GM21390 (cell line): ENCODE results near the gene DNLZ.

Experiments used
- ATAC-seq: cut with Tn5 transposase; IDR thresholded peaks from one replicate; pipeline ENCODE4 v1.9.1; 2021; ENCODE audit not compliant: unreplicated experiment

Gene DNLZ

DNA sequence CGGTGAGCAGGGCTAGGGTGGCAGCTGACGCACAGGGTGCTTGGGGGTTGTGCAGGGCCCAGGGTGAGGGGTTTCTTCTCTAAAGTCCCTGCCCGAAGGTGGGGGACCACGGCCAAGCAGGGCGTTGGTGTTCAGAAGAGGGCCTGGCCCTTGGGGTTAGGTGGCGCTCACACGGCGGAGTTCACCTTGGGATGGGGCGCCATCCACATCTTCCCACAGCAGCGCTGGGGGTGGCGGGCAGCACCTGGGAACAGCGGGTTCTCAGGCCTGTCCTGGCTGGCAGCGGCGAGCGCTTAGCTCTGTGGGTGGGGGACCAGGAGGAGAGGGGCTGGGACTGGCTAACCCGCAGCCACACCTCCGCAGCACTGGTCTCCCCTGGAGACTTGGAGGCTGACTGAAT lies 30.1 kb downstream of the DNLZ start:
- ATAC-seq: no peak

- no peak for ATAC-seq
Measured at GRCh38 chr9:136333045-136333444, 30.5 kb downstream of the DNLZ start.

- no peak for ATAC-seq
Measured at GRCh38 chr9:136332482-136332983, 31.0 kb downstream of the DNLZ start.

DNA sequence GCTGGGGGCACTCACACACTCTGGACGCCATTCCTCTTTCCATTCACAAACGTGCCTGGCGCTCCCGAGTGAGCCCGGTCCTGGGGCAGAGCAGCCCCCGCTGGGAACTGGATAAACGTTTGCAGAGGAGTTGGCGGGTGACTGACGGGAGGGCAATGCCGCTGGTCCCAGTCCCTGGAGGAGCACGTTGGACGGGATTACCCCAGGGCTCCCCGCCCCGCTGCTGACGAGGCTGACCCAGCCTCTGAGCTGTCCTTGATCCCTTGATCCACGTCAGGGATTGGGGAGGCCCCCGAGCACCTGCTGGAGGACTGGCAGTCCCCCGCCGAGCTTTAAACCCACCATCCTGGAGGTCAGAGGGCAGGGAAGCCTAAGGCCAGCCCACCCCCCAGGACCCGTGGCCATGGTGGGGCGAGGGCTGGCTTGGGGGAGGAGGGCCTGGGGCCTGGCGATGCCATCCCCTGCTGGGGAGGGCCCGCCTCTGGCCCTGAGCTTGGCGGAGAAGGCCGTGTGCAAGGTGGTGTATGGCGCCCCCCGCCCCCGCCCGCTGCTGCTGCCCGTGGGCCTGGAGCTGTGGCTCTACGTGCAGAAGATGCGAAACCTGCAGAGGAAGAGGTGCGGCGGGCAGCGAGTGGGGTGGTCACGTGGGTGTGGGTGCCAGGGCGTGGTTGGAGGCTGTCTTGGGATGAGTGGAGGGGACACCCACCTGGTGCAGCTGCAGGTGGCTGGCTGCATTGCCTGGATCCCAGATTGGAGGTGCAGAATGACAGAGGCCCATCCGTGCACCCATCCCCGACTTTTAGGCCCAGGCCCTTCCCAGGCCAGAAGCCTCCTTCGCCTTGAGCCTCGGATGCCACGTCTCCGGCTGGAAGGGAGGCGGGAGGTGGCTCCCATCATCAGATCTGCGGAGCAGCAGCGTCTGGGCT lies 31.7 kb downstream of the DNLZ start:
- ATAC-seq: no peak

DNA sequence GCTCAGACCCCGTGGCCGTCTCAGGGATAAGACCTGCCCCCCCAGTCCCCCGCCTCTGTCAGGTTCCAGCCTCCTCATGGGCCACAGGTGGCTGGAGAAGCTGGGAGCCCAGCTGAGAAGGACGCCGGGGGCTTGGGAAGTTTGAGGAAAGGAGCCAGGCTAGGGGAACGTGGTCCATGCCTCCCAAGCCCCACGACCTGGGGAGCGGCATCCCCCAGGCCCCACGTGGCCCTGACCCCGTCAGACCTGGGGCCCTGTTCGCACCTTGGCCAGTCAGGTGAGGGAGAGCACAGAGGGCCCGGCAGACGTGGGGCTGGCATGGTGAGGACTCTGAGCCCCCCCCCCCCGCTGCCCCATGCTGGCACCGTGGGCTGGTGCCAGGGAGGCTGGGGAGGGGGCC lies 32.5 kb downstream of the DNLZ start:
- ATAC-seq: no peak

GRCh38 chr9:136330406-136330990 lies 33.0 kb downstream of the DNLZ start:
- ATAC-seq: no peak

- no peak for ATAC-seq
Measured at GRCh38 chr9:136329636-136330405, 33.7 kb downstream of the DNLZ start.

DNA sequence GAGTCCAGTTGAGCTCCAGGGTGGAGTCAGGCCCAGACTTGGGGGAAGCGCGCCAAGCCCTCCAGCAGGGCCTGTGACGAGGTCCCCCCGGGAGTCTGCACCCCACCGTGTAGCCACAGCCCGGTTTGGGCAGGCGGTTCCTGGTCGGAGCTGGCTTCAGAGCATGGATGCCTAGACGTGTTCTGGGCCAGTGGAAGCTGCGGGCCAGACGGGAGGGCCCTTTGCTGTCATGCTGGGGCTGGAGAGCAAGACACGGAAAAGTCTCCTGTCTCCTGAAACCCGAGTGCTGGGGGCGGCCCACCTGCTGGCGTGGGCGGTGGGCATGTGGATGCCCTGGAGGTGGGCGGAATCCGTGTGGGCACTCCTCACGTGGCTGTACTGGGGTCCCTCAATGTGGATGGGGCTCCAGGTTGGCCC lies 34.3 kb downstream of the DNLZ start:
- no peak for ATAC-seq

DNA sequence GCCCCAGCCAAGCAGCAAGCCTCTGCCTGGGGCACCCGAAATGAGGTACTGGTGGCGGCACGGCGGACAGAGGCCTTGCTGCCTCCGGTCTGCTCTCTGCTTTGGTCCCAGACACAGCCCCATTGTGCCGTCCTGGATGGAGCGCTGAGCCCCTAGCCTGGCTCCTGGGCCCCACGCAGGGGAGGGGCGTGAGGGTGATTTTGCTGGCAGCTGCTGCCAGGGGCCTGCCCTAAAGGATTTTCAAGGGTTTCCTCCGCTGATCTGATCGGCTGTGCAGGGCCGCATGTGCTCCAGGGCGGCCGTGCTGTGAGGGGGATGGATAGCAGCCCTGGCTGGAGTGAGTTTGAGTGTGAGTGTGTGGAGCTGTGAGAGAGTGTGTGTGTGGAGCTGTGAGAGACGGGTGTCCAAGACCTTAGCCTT lies 34.9 kb downstream of the DNLZ start:
- ATAC-seq: no peak

DNA sequence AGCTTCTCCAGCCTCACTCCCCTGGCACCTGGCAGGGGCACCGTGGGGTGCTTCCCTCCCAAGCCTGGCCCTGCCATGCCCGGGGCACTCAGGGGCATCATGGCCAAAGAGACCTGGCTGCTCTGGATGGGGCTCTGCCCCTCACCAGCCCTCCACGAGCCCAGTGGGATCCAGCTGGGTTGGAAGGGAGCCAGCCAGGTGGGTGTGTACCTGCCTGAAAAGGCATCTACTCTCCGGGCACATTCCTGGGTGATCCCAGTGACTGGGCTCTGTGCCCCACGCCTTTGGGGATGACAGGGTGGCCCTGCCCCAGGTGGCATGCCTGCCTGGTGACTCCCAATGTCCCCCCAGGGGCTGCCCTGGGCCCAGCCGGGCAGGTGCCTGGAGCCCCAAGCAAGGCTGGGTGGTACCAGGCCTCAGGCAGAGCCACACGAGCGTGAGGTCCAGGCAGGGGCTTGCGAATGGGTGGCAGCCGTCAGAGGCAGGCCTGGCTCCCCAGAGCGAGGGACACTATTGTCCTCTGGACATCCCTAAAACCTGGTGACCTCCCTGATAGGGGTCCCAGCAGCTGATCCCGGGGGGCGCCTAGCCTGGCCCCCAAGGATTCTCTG lies 35.4 kb downstream of the DNLZ start:
- no peak for ATAC-seq

- ATAC-seq: no peak
Measured at GRCh38 chr9:136327304-136327974, 36.1 kb downstream of the DNLZ start, which contains the start of gene GPSM1. Gene GPSM1 (plus strand): TSS chr9:136327539. CDS start chr9:136327696, 157 bp downstream.

- ATAC-seq: no peak
Measured at GRCh38 chr9:136326761-136327303, 36.7 kb downstream of the DNLZ start.

DNA sequence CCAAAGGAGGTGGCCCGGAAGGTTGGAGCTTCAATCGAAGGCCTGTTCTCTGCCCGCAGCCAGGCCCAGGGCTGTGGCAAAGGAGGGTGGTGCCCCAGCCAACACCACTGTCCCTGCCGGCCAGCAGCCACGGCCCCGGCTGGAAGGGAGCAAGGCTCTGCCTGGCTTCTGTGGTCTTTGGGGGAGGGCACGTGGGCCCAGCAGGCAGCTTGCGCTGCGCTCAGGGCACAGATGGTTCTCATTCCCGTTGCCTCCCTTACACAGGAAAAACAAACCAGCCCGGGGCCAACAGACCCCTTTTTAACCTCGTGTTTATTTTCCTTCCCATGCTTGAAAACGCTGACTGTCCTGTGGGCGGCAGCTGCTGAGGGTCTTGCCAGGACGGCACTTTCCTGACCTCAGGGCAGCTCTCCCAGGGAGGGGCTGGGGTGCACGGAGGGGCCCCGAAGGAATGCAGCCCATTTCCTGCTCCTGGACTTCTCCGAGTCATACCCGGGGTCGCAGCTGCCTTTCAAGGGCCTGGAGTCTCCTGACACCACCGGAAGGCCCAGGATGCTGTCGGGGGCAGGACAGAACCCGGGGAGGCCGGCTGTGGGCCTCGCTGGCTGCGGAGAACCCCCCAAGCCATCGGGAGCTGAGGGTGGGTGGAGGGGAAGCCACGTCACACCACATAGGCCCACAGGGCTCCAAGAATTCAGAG lies 37.3 kb downstream of the DNLZ start:
- no peak for ATAC-seq

DNA sequence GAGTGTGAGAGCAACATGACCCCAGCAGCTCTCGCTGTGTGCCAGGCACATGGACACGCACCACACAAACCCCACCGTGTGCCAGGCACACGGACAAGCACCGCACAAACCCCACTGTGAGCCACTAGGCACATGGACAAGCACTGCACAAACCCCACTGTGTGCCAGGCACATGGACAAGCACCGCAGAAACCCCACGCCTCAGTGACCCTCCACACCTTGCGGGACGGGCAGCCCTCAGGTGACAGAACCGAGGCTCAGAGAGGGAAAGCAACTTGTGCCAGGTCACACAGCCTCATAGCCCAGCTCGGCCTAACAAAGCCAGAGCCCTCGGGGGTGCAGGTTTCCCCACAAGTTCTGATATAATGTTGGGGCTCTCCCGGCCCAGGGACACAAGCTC lies 38.2 kb downstream of the DNLZ start:
- no peak for ATAC-seq

DNA sequence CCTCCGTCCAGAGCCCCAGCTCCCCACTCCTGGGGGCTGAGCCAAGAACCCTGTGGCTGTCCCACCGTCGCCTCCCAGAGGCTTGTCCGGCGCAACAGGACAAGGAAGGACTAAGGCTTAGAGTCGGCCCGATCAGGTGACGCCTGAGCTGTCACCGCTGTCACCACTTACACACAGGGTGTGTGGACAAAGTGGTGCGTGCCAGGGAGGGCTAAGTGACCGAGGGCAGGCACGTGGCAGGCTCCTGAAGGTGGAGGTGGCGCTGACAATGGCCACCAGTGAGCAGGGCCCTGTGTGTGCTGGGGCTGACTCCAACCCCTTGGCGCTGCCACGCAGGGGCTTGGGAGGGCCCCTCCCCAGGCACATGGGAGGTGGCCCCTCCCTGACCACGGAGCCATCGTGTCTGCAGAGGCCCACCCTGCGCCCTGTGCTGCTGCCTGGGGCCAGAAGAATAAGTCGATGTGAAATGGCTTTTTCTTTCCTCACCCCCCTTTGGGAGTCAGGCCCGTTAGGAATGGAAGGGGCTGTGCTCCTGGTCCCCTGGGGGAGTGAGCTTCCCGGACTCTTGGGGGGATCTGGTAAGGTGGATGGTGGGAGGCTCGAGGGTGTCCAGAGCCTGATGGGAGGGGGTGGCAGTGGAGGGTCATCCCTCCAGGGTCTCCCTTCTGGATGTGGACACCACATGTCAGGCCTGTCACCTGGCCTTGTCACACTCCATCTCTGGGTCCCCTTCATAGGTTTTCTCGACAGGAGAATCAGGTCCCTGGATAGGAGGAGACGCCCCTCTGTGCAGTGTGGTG lies 38.8 kb downstream of the DNLZ start:
- no peak for ATAC-seq

- no peak for ATAC-seq
Measured at GRCh38 chr9:136323371-136323789, 40.2 kb downstream of the DNLZ start.

DNA sequence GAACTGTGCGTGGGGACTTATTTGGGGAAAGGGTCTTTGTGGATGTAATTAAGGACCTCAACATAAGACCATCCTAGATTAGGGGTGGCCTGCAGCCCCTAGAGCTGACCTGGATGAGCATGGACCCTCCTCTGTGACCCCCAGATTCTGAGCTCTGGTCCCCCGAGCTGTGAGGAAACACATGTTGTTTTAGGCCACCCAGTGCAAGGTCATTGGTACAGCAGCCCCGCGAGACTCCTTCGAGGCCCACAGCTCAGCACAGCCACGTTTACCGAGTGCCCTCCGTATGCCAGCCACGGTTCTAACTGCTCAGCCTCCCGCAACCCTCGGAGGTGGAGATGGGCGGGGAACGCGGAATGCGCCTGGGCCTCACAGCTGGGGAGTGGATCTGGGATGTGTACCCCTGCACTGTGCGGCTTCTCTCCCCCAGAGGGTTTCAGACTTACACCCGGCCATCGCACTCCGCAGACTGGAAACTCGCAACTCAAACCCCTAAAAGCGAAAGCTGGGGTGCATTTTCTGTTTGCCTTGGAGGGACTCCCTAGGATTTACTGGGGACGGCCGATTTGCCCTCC lies 40.7 kb downstream of the DNLZ start:
- ATAC-seq: no peak

- ATAC-seq: no peak
Measured at GRCh38 chr9:136321561-136321960, 42.0 kb downstream of the DNLZ start.
